ENCODE measurements around the gene NFAT5. TPM values are rescaled to one million over a fixed set of nuclear protein-coding genes. Genes with fewer than 3 reads are reported as not detected.

The NFAT5 gene
- total and polyA plus RNA-seq, 2 donors (not counting 3 experiments of a cell fraction or from before 2014, with no cell fraction given): 17.2 to 49.5 TPM

DNA sequence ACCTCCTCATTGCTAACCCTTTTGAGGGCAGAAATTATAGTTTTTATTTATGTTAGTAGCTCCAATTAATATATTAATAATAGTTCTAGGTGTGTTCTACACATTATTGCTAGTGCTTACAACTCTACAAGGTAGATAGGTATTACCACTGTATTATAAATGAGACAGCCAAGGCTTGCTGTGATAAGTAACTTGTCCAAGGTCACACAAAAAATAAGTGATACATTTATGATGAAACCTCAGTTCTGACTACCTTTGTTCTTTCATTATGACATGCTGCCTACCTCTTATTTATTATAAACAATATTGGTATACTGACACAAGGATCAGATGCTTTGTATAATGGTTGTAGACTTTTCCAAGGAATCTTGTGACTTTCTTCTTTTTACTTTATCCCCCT lies 41.2 kb downstream of the NFAT5 start:
- Histone ChIP-seq H3K4me2 (ENCODE audit: insufficient read depth, low read length) (no peak overlapping the region), H3K4me3 (replicated peaks in 1 of 3; ENCODE audit: insufficient read depth in 1 of 3, low read depth in 1 of 3, low read length in 3 of 3) (no peak overlapping the region), H3K27me3 (ENCODE audit: control insufficient read depth in 2 of 2, insufficient read depth in 2 of 2, low read length in 2 of 2) (no peaks in the 10 kb centered on the region), H3K79me2 (ENCODE audit: control insufficient read depth, insufficient read depth, low read length) (peaks cover 68% of the 10 kb centered on the region), H2AFZ (ENCODE audit: low read depth, low read length) (no peak overlapping the region), H3K36me3 (ENCODE audit: control insufficient read depth in 2 of 2, extremely low read depth in 1 of 2, insufficient read depth in 2 of 2, low read length in 2 of 2) (no peaks in the 10 kb centered on the region), H3K9me3 (replicated peaks; ENCODE audit: control insufficient read depth, insufficient read depth, low read length) (no peaks in the 10 kb centered on the region), H4K20me1 (replicated peaks; ENCODE audit: control insufficient read depth, extremely low read depth, insufficient read depth, low read length) (peaks cover 10% of the 10 kb centered on the region), H3K9me1 (replicated peaks; ENCODE audit: control insufficient read depth, extremely low read depth, insufficient read depth, low read length) (peaks cover 7% of the 10 kb centered on the region), H3K9ac (replicated peaks; ENCODE audit: extremely low read depth, insufficient read depth, low read length) (no peak overlapping the region), H3K27ac (ENCODE audit: insufficient read depth, low read depth, low read length) (no peak overlapping the region), H3K4me1 (ENCODE audit: control insufficient read depth, extremely low read depth, insufficient read depth, low read length) (no peaks in the 10 kb centered on the region)
- DNase-seq (ENCODE audit: low read depth, low spot score): no peak
- BruUV-seq (replicated peaks): no TSS peak
- TF ChIP-seq JUN (IDR thresholded peaks at IDR 0.05; ENCODE audit: borderline replicate concordance, insufficient read depth, insufficient read length, low read depth): no peak
- no peak for TF ChIP-seq MYC (IDR thresholded peaks at IDR 0.05; ENCODE audit: low read depth, low read length)
- TF ChIP-seq CTCF (IDR thresholded peaks at IDR 0.05; ENCODE audit: extremely low read depth in 1 of 2, insufficient read depth in 1 of 2, low read depth in 1 of 2, low read length in 2 of 2): no peak
- no peak for TF ChIP-seq POLR2A (IDR thresholded peaks at IDR 0.05; ENCODE audit: low read depth, low read length)
- TF ChIP-seq GATA2 (IDR thresholded peaks at IDR 0.05; ENCODE audit: insufficient read depth, insufficient read length, low read depth, low read length): no peak
- ChIA-PET POLR2A (no interaction called here), CTCF (no interaction called here)
- FAIRE-seq: no peak
- intact Hi-C loops (cut with micrococcal nuclease): no loop called here
- dilution Hi-C loops (cut with MboI; ENCODE audit: extremely low pct_ligation_motif_present, low sequenced_read_pairs): no loop called here

DNA sequence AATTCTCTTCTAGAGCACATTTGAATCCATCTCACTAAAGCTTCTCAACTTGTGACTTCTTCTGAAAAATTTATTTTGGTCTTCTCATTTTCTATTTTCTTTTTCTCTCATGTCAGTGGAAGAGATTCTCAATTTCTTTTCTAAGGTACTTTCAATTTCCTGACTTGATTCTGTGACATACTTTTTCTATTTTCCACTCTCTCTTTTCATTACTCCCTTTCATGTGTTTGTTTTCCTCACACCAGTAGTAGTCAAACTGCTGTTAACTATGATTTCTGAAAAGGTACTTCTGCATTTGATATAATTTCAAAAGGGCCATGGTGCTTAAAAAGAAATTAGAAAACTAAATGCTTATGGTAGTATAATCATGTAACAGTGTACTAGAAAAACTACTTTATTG lies 41.9 kb downstream of the NFAT5 start:
- Histone ChIP-seq H3K27me3 (ENCODE audit: control insufficient read depth in 2 of 2, insufficient read depth in 2 of 2, low read length in 2 of 2) (no peaks in the 10 kb centered on the region), H3K79me2 (ENCODE audit: control insufficient read depth, insufficient read depth, low read length) (peaks cover 71% of the 10 kb centered on the region), H3K9me1 (replicated peaks; ENCODE audit: control insufficient read depth, extremely low read depth, insufficient read depth, low read length) (peaks cover 7% of the 10 kb centered on the region), H3K9ac (replicated peaks; ENCODE audit: extremely low read depth, insufficient read depth, low read length) (no peak overlapping the region), H3K9me3 (replicated peaks; ENCODE audit: control insufficient read depth, insufficient read depth, low read length) (no peaks in the 10 kb centered on the region), H3K4me2 (ENCODE audit: insufficient read depth, low read length) (no peak overlapping the region), H3K4me1 (ENCODE audit: control insufficient read depth, extremely low read depth, insufficient read depth, low read length) (no peaks in the 10 kb centered on the region), H4K20me1 (replicated peaks; ENCODE audit: control insufficient read depth, extremely low read depth, insufficient read depth, low read length) (peaks cover 10% of the 10 kb centered on the region), H2AFZ (ENCODE audit: low read depth, low read length) (no peak overlapping the region), H3K27ac (ENCODE audit: insufficient read depth, low read depth, low read length) (no peak overlapping the region), H3K36me3 (ENCODE audit: control insufficient read depth in 2 of 2, extremely low read depth in 1 of 2, insufficient read depth in 2 of 2, low read length in 2 of 2) (no peaks in the 10 kb centered on the region), H3K4me3 (replicated peaks in 1 of 3; ENCODE audit: insufficient read depth in 1 of 3, low read depth in 1 of 3, low read length in 3 of 3) (no peak overlapping the region)
- POLR2A ChIA-PET: no interaction called here
- no peak for TF ChIP-seq FOS (IDR thresholded peaks at IDR 0.05; ENCODE audit: borderline replicate concordance, insufficient read depth, low read length)
- no TSS peak for BruUV-seq (replicated peaks)
- DNase-seq (ENCODE audit: low read depth, low spot score): no peak
- intact Hi-C loops (cut with micrococcal nuclease): no loop called here
- dilution Hi-C loops (cut with MboI; ENCODE audit: extremely low pct_ligation_motif_present, low sequenced_read_pairs): no loop called here
- CTCF ChIA-PET: no interaction called here
- no peak for FAIRE-seq

Measured in endothelial cell of umbilical vein (primary cell).